Urinary bladder (tissue), 4 donors: Measurements from ENCODE around the gene ANKRD61. TPM values are rescaled to one million over a fixed set of nuclear protein-coding genes. Genes with fewer than 3 reads are reported as not detected.
"Not testable (repeated sequence)": the region's sequence is repeated elsewhere in the genome, so short reads cannot be mapped to it uniquely, and the experiment has no call there.

Experiments
- DNase-seq: peaks from one replicate; pipeline ENCODE4 v3.0.0-alpha.2; 2015; ENCODE audit errors: extremely low spot score
- H3K27ac ChIP-seq: one replicate; pipeline ENCODE4 v1.5.1; 2013; ENCODE audit warnings: low read depth, mild to moderate bottlenecking, moderate library complexity
- H3K36me3 ChIP-seq: one replicate; pipeline ENCODE4 v1.6.1; 2013; ENCODE audit warnings: mild to moderate bottlenecking, moderate library complexity; ENCODE audit not compliant: insufficient read depth
- H3K4me1 ChIP-seq: one replicate; pipeline ENCODE4 v1.6.1; 2013; ENCODE audit warnings: mild to moderate bottlenecking, moderate library complexity; ENCODE audit not compliant: insufficient read depth
- H3K4me3 ChIP-seq: one replicate; pipeline ENCODE4 v1.5.1; 2013; ENCODE audit warnings: low read depth, low read length
- WGBS: extraction: QIAGEN DNeasy Blood & Tissue Kit; methylation state at CpG from one replicate; pipeline ENCODE4 v1.1.7; 2013; 5-methylcytosine and 5-hydroxymethylcytosine counted together
- polyA plus RNA-seq: library from polyadenylated mRNA; stranded (reverse); fragments of 200-250 nt; gene quantifications from one replicate; pipeline ENCODE4 v1.2.3, GENCODE V29; 2013
- total RNA-seq: library from RNA; depleted of rRNA; stranded (reverse); fragments of >200 nt; gene quantifications from one replicate; pipeline ENCODE4 v1.2.3, GENCODE V29; 2014
- donor health status: healthy with polysubstance abuse.
- donor health status: healthy.

The ANKRD61 gene
- total and polyA plus RNA-seq, 2 donors = 0.06 TPM; not detected in 1

DNA sequence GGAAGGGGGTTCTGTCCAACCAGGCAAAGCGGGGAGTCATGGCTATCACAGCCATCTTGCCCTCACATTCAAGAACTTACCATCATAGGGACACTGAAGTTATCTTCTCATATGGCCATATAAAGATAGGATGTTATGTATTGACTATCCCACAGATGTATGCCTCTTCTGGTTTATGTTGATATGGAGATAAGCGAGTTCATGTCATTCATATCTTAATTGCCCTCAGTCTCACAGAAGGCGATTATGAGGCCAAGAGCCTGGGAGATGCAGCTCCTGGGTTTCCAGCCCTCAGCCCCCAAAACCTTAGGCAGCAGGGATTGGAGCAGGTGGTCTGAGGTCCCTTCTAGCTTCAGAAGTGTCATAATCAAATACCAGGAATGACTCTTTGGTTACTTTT, 8.5 kb upstream of the ANKRD61 start:
- no peak for DNase-seq
- WGBS = 93% methylated on average over 3 of the region's 3 CpGs
- H3K4me1 ChIP-seq = no peaks in the 10 kb centered on the region
- H3K27ac ChIP-seq = no peak overlapping the region
- H3K4me3 ChIP-seq = no peak overlapping the region
- H3K36me3 ChIP-seq = peaks cover 8% of the 10 kb centered on the region

DNA sequence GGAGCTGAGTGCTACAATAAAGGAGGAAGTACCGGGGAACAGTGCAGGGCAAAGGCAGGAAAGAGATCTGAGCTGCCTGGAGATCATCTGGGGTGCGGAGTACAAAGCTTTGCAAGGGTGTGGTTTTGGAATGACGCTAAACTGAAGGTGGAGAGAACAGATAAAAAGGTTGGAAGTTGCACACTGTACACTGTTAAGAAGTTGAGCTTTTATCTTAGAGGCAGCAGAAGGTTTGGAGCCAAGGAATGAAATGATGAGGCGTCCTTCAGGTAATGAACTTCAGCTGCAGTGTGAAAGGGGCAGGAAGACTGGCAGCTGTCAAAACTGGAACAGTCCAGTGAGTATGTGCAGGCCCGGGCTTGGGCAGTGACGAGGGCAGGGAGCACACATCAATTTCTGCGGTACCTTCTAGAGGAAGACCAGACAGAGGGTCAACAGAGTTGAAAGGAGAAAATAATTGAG, 7.2 kb upstream of the ANKRD61 start:
- H3K27ac ChIP-seq = no peak overlapping the region
- peaks cover 8% of the 10 kb centered on the region for H3K36me3 ChIP-seq
- WGBS = 92% methylated on average over 7 of the region's 7 CpGs
- no peaks in the 10 kb centered on the region for H3K4me1 ChIP-seq
- DNase-seq = no peak
- no peak overlapping the region for H3K4me3 ChIP-seq

DNA sequence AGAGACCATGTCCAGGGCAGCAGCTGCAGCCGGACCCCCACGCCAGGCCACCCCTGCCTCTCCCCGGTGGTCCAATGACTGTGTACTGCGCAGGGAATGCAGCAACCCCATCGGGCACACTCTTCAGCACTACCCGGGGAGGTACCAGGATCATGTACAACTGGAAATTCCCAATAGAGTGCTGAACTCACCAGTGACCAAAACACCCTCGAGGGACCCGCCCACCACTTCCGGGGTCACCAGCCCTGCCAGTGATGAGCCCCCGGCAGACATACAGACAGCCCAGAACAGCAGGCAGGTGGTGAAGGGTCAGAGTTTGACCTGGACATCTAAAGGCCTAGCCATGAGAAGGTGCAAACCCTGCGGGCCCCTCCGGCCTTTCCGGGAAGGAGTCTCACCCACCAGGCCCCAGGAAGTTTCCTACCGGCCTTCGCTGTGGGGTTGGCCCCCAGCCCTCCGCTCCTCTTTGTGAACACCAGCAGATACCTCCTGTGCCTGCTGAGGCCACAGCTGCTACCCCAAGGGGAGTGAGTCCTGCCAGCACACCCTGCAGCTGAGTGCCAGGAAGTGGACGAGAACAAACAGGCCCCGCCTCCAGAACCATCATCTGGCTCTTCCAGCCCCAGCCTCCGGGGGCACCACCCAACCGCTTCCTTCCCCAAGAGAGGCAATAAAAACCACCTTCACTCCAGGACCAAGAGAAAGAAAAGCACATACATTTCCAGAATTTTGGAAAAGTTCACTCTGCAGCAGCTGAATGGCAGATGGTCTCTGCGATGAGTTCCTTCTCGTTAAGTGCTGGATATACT, 5.0 kb upstream of the ANKRD61 start:
- no peak for DNase-seq
- Histone ChIP-seq H3K27ac (no peak overlapping the region), H3K4me1 (no peaks in the 10 kb centered on the region), H3K36me3 (peaks cover 5% of the 10 kb centered on the region), H3K4me3 (no peak overlapping the region)
- WGBS = 82% methylated on average over 22 of the region's 22 CpGs

DNA sequence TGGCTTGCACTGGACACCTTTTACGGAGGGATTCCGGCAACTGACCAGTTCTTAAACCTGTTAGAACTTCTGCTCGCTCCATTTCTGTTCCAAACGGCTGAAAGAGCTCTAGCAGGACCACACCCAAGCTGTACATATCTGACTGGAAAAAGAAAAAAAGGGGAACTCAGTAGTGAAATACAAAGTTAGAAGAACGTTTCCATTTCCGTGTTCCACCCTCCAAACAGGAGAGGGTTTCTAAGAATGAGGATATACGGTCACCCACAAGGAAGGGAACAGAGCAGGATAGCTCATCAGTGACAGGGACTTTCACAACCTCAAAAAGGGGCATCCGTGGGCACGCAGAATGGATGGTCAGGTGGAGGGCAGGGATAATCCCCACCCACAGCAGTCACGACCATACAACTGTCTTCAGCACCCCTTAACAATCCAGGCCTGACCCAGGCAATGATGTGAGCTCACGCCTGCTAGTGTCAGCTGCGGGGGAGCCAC, 4.3 kb upstream of the ANKRD61 start:
- DNase-seq = no peak
- Histone ChIP-seq H3K27ac (no peak overlapping the region), H3K4me1 (no peaks in the 10 kb centered on the region), H3K36me3 (peaks cover 5% of the 10 kb centered on the region), H3K4me3 (no peak overlapping the region)
- WGBS = 84% methylated on average over 12 of the region's 12 CpGs

DNA sequence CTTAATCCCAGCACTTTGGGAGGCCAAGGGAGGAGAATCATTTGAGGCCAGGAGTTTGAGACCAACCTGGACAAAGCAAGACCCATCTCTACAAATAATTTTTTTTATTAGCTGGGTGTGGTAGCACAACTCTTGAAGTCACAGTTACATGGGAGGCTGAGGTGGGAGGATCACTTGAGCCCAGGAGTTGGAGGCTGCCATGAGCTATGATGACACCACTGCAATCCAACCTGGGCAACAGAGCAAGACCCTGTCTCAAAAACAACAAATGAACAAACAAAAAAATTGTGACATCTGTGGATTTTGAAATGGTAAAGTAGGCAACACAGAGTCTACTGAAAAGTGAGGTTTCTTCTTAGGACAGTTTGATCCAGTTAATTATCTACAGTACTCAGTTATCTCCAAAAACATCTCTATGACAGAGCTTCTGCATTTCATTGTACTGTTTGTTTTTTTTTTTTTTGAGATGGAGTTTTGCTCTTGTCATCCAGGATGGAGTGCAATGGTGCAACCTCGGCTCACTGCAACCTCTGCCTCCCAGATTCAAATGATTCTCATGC, 3.3 kb upstream of the ANKRD61 start:
- no peak for DNase-seq
- WGBS = 98% methylated on average over 1 of the region's 1 CpG
- peaks cover 5% of the 10 kb centered on the region for H3K36me3 ChIP-seq
- H3K4me1 ChIP-seq = no peaks in the 10 kb centered on the region
- H3K27ac ChIP-seq = no peak overlapping the region
- H3K4me3 ChIP-seq = no peak overlapping the region

GRCh38 chr7:6028563-6028962, 2.6 kb upstream of the ANKRD61 start:
- peaks cover 5% of the 10 kb centered on the region for H3K36me3 ChIP-seq

GRCh38 chr7:6031567-6031966, 391 bp downstream of the ANKRD61 start:
- Histone ChIP-seq H3K4me3 (no peak overlapping the region), H3K27ac (no peak overlapping the region), H3K4me1 (no peaks in the 10 kb centered on the region), H3K36me3 (no peaks in the 10 kb centered on the region)
- WGBS = 82% methylated on average over 3 of the region's 3 CpGs
- no peak for DNase-seq

More at GRCh38 chr7:6028563-6028962, 2.6 kb upstream of the ANKRD61 start:
- 88% methylated on average over 5 of the region's 5 CpGs for WGBS
- H3K4me1 ChIP-seq = no peaks in the 10 kb centered on the region
- H3K4me3 ChIP-seq = no peak overlapping the region
- no peak for DNase-seq
- no peak overlapping the region for H3K27ac ChIP-seq

DNA sequence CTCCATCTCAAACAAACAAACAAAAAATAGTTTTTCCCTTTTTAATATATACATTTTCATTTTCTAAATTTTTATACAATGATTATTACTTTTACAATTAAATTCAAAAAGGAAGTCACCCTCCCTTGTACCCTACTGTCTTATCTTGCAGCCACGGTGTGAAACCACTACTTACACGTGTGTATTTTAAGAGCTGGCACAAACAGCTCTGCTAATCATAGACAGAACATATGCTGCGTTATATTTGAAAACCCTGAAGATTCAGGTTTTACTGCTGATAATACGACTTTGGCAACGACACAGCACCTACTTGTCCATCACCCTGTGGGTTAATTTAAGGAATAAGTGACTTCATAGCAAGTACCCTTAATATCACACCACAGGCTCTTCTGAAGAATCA, 991 bp downstream of the ANKRD61 start:
- DNase-seq = no peak
- H3K36me3 ChIP-seq = peaks cover 2% of the 10 kb centered on the region
- no peak overlapping the region for H3K4me3 ChIP-seq
- H3K4me1 ChIP-seq = no peaks in the 10 kb centered on the region
- H3K27ac ChIP-seq = no peak overlapping the region
- 80% methylated on average over 5 of the region's 5 CpGs for whole genome bisulfite sequencing

- H3K4me3 ChIP-seq = no peak overlapping the region
- DNase-seq = no peak
- H3K27ac ChIP-seq = no peak overlapping the region
- H3K4me1 ChIP-seq = no peaks in the 10 kb centered on the region
- whole genome bisulfite sequencing = 86% methylated on average over 7 of the region's 7 CpGs
- H3K36me3 ChIP-seq = peaks cover 2% of the 10 kb centered on the region
Measured at GRCh38 chr7:6032641-6033040, 1.5 kb downstream of the ANKRD61 start.

- Histone ChIP-seq H3K4me3 (no peak overlapping the region), H3K4me1 (no peaks in the 10 kb centered on the region), H3K27ac (no peak overlapping the region), H3K36me3 (peaks cover 4% of the 10 kb centered on the region)
- DNase-seq = no peak
- WGBS = 90% methylated on average over 10 of the region's 10 CpGs
Measured at GRCh38 chr7:6035165-6035564, 4.0 kb downstream of the ANKRD61 start.

DNA sequence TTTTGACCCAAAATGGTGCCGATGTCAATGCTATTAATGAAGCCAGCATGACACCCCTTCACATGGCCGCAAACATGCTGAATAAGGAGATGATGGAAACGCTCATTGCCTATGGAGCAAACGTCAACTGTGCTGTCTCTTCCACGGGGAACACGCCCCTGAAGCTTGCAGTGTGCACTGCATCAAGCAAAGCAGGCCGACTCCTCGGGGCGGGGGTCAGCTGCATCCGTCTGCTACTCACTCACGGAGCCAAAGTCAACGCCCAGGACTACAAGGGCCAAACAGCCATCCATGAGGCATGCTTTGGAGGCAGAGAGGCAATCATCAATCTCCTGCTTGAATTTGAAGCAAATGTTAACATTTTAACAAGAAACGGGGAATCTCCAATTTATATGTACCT, 4.5 kb downstream of the ANKRD61 start:
- 92% methylated on average over 13 of the region's 13 CpGs for WGBS
- no peak overlapping the region for H3K4me3 ChIP-seq
- peaks cover 6% of the 10 kb centered on the region for H3K36me3 ChIP-seq
- H3K27ac ChIP-seq = no peak overlapping the region
- no peak for DNase-seq
- H3K4me1 ChIP-seq = no peaks in the 10 kb centered on the region

DNA sequence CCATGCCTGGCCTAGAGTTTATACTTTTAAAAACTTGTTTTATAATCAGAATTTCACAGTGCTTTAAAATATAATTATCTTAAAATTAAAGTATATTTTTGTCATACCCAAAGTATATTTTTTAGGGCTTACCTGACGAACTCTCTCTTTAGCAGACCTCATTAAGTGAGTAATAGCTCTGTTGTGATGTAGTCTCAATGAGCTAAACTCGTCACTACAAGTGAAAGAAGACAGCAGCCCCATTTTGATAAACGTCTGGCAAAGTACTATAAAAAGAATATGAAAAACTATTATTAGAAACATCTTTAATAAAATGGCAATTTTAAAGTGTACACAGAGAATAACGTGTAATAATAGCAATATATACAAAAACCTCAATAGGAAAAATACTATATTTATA, 18.6 kb downstream of the ANKRD61 start:
- Histone ChIP-seq H3K27ac (no peak overlapping the region), H3K36me3 (peaks cover 3% of the 10 kb centered on the region), H3K4me1 (no peaks in the 10 kb centered on the region), H3K4me3 (no peak overlapping the region)
- no peak for DNase-seq
- WGBS = 70% methylated on average over 4 of the region's 4 CpGs

DNA sequence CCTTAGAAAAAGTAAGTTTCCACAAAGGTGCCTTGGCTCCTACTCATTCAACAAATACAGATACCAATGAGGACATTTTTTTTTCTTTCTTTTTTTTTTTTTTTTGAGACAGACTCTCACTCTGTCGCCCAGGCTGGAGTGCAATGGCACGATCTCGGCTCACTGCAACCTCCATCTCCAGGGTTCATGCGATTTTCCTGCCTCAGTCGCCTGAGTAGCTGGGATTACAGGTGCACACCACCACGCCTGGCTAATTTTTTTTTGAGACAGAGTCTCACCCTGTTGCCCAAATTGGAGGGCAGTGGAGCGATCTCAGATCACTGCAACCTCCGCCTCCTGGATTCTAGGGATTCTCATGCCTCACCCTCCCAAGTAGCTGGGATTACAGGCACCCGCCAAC, 20.0 kb downstream of the ANKRD61 start:
- not testable (repeated sequence) for H3K27ac ChIP-seq, DNase-seq, H3K36me3 ChIP-seq, H3K4me1 ChIP-seq, H3K4me3 ChIP-seq
- 95% methylated on average over 9 of the region's 9 CpGs for WGBS

- 46% methylated on average over 1 of the region's 1 CpG for WGBS
- Histone ChIP-seq H3K36me3 (no peaks in the 10 kb centered on the region), H3K4me3 (no peak overlapping the region), H3K27ac (no peak overlapping the region), H3K4me1 (no peaks in the 10 kb centered on the region)
- DNase-seq = no peak
Measured at GRCh38 chr7:6056616-6057015, 25.4 kb downstream of the ANKRD61 start.
